AG09319 (cell line): ENCODE results near the gene IQCK.

Source experiments
- DNase-seq: peaks from one replicate; pipeline ENCODE4 v3.0.0-alpha.2; 2010; ENCODE audit warnings: low read depth; ENCODE audit errors: extremely low read depth
- CTCF ChIP-seq: IDR thresholded peaks from 2 replicates; pipeline ENCODE4 v1.5.1; 2011; ENCODE audit warnings: low read depth, mild to moderate bottlenecking, inconsistent platforms, low read length, moderate library complexity

IQCK gene

GRCh38 chr16:19722981-19723380, 4.9 kb downstream of the IQCK start:
- no peak for DNase-seq
- no peak for TF ChIP-seq CTCF

GRCh38 chr16:19728636-19728965, 10.5 kb downstream of the IQCK start:
- DNase-seq, result no peak
- TF ChIP-seq CTCF, result no peak

DNA sequence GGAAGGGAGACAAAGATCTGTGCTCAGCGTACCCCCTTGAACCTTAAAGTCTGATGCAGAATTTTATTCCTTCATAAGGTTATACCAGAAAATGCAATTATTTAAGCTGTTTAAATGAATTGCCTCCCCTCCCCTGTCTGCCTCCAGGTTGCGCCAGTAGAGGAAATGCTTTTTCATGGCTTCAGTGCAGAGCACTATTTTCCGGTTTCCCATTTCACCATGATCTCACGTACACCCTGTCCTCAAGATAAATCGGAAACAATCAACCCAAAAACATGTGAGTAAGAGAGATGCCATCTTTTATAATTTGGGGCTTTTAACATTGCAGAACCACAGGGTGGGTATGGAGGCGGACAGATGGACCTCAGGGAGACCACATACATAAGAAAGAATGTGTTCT, 15.5 kb downstream of the IQCK start:
- TF ChIP-seq CTCF, result no peak
- DNase-seq, result no peak

DNA sequence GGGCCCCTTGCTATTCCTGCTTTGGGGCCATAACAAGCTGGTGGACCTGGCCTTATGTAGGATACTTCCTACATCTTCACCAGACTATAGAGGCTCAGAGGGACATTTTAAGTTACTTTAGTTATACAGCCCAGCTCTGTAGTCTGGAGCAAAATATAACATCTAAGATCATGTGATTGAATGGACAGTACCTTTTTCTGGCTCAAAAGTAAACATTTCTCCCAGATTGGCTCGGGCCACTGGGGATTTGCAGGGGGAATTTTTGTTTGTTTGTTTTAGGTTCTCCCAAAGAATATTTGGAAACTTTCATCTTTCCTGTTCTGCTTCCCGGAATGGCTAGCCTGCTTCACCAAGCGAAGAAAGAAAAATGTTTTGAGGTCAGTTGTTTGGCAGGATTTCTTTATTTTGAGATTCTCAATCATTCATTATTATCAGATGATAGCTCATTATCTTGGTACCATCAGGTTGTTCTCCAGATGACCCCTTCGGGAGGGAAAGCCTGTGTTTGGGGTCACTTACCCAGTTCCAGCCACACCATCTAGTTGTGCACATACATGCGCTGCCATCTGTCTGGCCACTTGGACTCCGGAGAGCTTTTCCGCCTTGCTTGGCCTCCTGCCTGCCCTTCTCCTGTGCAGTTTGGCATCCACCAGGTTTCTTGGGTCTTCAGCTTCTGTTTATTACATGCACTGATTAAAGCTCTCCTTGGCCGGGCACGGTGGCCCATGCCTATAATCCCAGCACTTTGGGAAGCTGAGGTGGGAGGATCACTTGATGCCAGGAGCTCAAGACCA, 17.2 kb downstream of the IQCK start:
- no peak for DNase-seq
- no peak for TF ChIP-seq CTCF

DNA sequence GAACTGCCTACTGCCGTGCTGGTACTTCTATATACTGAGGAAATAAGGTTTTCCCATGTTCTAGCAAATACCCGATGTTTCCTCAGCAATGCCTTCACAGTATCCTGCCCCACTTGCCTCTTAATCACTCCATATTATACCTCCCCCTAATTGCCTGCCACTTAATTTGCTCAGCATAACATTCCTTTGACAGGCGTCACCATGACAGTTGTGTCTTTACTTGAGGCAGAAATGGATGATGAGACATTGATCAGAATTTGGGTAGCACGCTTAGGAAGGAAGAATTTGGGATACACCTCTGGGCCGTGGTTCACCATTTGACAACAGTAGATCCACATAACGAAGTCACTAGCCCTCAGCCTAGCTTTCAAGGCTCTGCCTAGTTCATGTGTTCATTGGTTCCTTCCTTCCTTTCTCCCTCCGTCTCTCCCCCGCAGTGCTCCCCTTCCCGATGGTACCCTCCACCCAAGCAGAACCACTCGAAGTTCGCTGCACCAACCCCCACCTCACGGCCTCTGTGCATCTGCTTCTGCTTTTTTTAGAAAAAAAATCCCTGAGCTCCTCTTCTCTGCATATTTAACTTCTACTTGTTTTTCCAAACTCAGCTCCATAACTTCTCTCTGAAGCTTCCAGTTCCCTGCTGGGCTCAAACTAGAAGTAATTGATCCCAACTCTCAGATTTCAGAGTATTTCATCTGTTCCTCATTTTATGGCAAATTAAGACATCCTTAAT, 19.4 kb downstream of the IQCK start:
- no peak for DNase-seq
- TF ChIP-seq CTCF, result no peak

DNA sequence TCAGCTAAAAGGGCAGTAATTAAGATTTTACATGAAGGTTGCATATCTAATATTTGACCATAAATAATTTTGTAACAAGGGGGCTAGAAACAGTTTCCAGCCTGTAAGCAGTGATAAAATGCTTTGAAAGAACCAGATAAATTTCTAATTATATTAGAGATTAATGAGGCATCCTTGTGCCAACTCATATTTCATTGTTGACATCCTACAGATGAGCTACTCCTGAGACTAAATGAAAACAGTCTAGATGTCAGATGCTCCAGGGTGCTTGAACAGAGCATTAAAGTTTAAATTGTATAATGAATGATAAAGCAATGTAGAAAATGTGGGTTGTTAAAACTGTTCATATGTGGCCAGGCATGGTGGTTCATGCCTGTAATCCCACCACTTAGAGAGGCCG, 23.3 kb downstream of the IQCK start:
- no peak for DNase-seq

More for the DNA sequence above, 23.3 kb downstream of the IQCK start:
- no peak for TF ChIP-seq CTCF
